Muscle of arm (tissue), 12 donors: ENCODE measurements around the gene UVRAG. TPM values are rescaled to one million over a fixed set of nuclear protein-coding genes. Genes with fewer than 3 reads are reported as not detected.
A peak's percentile ranks its signal among the peaks of the same experiment; 100 is the strongest.

ENCODE experiments used
- DNase-seq: peaks from one replicate; pipeline ENCODE4 v3.0.0-alpha.2; 2013
- polyA plus RNA-seq, 12 donors: library from polyadenylated mRNA; unstranded; fragments of 120-200 nt; gene quantifications; one replicate each; pipeline ENCODE4 v1.2.1, GENCODE V29; 2013; ENCODE audit not compliant: insufficient read length in 12 of 12

Gene UVRAG
- polyA plus RNA-seq, 12 donors: 8.4 to 15.8 (median 10.8) TPM; not detected in 1

DNA sequence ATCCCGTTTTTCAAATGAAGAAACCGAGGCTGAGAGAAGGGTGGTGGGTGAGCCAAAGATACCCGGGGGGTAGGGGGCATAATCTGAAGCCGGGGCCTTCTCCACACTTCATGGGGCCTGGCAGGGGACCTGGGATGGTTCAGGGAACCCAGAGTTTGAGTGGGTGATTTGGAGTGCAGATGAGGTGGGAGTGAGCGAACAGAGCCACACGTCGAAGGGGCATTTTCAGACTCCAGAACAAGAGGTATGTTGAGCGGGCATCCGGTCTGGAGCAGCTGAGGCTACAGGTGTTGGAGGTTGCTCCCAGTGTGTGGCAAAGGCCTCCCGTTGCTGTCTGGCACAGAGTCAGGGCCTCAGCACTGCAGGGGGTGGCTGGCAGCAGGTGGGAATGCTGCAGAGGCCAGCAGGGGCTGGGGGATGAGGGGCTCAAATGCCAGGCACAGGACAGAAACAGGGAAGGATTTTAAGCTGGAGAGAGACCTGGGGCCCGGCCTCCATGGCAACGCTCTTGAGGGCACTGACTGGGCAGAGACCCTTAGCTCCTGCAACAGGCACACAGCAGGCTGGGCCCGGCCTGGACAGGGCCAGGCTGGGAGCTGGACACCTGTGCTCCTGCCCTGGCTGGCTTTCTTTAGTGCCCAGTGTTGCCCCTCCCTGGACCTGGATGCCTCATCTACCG is 345.1 kb downstream of the UVRAG start:
- no peak for DNase-seq

DNA sequence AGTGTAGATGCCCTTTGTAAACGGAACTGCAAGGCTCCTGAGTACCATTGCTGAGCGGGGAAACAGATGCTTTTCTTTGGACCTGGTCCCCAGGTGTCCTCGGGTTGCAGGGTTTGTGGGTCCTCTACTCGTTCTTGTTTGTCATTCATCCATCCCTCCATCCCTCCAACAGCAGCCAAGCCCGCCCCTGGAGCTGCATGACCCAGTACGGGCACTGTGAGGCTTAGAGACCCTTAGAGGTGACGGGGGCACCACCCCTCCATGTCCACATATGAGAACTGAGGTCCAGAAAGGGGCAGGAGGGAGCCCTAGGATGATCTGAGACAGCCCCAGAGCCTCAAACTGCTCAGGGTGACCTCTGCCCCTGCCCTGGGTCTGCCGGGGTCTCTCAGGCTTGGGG is 345.8 kb downstream of the UVRAG start:
- DNase-seq: no peak

DNA sequence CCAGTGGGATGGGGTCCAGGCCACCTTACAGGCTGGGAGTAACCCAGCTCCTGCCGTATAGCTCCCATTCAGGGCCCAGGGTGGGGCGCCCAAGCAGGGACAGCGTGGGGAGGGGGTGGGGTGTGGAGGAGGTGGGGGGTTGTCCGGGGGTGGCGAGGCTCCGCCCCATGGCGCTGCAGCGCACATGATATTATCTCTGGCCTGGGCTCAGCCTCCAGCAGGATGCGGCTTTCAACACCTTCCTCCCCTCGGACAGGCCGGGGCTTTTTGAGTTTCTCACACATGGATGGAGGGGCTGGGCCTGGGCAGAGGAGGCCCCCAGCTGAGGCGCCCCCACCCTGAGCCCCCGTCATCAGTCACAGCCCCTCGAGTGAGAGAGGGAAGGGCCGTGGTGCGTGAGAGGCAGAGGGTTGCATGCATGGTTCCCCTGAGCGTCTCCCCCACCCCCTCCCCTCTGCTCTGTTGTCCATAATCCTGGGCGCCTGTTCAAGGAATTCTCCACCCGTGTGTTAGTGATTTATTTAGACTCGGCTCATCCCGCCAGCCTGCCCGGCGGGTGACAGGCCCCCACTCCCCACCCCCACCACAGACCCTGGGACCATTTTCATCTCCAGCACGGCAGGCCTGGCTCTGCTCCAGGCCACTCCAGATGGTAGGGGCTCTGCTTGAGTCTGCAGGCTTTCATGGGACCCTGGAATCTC is 346.4 kb downstream of the UVRAG start:
- peak; percentile 60 for DNase-seq

DNA sequence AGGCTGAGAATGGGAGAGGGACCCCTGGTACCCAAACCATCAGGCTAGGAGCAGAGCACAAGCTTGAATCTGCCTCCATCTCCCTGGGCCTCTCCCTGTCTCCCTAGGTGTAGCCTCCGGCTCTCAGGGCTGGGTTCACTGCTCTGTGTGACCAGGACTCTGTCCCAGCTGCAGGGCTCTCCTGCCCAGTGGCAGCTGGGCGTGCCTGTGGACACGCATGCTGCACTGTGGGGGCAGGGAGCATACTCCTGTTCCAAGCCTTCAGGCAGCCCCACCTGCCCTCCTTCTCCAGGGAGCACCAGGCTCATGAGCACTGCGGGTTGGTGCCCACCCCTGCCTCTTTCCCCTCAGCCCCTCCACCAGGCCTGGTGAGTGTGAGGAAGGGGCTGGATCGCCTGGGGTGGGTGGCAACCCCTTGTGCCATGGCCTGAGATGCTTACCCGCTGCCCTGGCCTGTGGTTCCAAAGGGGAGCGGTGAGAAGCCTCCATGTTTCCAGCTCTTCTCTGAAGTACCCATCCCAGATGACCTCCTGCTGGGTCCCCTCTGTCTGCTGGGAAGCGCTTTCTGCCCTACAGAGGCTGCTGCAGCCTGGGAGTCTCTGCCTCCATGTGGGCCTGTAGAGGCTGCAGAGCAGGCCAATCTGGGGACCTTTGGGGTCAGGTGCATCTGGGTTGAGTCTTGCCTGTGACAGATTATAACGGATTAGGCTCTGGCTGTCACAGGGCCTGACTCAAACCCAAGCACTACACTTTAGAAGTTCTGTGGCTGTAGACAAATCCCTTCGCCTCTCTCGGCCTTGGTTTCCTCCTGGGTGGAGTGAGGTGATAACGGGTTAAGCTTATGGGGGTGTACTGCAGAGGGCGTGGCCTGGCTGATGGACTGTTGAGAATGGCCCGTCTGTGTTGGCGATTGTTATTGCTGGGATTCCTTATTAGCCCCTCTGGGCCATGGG is 347.6 kb downstream of the UVRAG start:
- DNase-seq: no peak

- no peak for DNase-seq
Measured at GRCh38 chr11:76163289-76163880, 348.4 kb downstream of the UVRAG start.

- no peak for DNase-seq
Measured at GRCh38 chr11:76164081-76164480, 349.1 kb downstream of the UVRAG start.

- DNase-seq: no peak
Measured at GRCh38 chr11:76164861-76165751, 350.1 kb downstream of the UVRAG start.

- DNase-seq: no peak
Measured at GRCh38 chr11:76166314-76166713, 351.3 kb downstream of the UVRAG start.

DNA sequence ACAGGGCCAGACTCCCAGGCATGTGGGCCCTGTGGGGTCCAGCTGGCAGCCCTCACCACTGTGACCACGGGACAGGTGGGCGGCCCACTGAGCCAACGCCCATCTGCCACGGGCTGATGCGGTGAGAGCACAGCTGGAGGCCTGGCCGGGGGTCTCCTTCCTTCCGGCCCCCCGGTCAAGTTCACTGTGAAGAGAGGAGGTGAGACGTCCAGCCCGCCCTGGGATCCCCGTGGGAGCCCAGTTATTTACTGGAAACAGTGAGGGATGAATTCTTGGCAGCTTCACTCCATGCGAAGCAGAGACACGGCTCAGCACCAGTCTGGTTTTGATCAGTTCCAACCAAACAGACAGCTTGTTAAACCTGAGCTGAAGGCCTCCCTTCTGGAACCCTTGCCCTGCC is 352.6 kb downstream of the UVRAG start:
- DNase-seq: no peak

GRCh38 chr11:76169473-76169896 is 354.5 kb downstream of the UVRAG start:
- DNase-seq: no peak

DNA sequence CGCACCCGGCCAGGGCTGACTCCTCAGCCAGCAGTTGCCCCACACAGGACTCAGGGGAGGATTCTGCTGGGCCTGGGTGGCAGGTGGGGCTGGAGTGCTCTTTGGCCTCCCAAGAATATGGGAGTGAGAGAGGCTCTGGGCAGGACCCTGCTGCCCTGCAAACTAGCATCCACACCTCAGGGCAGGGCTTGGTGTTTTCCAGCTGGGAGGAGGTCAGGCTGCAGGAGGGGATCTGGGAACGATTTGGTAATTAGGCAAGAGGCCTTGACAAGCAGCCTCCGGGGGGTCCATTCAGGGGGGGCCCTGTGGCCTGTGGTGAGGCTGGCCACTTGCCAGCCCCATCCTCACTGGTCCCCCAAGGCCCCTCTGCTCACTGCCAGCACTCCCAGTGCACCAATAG is 355.5 kb downstream of the UVRAG start:
- DNase-seq: no peak

GRCh38 chr11:76172583-76172982 is 357.6 kb downstream of the UVRAG start:
- DNase-seq: no peak

DNA sequence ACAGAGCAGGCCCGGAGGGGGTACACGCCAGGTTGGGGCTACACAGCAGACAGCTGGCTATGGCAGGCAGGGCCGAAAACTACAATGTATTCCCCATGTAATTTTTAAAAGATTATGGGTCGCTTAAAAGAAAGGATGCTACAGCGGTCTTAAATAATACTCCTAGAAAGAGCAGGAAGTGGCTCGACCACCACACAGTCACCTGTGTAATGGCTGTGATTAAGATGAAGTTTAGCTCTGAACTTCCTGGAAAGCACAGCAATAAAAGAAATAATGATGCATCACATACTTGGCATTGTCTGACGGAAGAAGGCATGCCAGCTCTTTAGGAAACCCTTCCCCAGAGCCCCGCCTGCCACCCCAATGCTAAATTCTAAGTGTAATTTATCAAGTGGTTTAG is 358.7 kb downstream of the UVRAG start:
- no peak for DNase-seq

DNA sequence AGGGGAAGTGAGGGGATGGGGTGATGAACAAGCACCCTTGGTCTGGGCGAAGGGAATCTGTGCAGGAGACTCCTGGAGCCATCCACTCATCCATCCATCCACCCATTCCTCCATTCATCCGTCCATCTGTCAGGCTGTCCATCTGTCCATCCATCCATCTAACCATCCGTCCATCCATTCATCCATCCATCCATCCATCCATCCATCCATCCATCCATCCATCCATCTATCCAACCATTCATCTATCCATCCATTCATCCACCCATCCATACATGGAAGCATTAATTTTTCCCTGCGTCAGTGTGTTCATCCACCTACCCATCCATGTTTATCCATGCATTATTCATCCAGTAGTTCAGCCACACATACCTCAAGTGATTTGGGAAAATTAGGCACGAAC is 359.3 kb downstream of the UVRAG start:
- DNase-seq: no peak

DNA sequence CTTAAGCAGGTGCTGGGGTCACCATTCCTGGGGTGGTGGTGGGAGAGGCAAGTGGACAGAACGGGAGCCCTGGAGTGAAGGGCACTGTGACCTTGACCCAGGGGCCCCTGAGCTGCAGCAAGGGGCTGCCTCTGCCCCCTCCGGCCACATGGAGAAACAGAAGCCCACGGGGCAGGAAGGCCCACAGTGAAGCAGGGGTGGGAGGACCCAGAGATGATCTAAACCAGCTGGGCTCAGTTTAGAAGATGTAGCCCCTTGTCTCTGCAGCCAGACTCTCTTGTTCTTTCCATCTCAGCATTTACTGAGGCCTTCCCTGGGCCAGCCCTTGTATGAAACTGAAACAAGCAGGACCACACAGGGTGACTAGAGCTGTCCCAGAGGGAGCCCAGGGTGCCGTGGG is 360.8 kb downstream of the UVRAG start:
- DNase-seq: no peak

GRCh38 chr11:76176463-76176862 is 361.5 kb downstream of the UVRAG start:
- no peak for DNase-seq

DNA sequence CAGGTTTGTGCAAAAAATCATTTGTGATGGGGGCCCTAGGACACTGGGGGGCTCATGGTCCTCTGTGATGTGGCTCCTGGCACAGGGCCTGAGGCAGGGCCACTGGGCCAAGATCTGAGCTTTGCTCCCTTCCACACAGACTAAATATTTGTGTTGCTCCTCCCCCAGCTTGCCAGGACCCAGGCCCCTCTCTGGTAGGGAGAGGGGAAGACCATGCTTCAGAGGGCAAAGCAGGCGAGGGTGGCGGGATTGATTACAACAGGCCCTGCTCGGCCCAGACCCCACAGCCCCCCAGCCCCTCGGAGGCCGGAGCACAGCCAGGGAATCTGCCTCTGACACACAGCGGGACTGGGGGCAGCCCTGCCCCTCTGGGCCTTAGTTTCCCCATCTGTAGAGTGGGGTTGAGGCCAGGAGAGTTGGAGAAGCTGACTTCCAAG is 362.3 kb downstream of the UVRAG start:
- no peak for DNase-seq

GRCh38 chr11:76179147-76179546 is 364.1 kb downstream of the UVRAG start:
- DNase-seq: no peak

DNA sequence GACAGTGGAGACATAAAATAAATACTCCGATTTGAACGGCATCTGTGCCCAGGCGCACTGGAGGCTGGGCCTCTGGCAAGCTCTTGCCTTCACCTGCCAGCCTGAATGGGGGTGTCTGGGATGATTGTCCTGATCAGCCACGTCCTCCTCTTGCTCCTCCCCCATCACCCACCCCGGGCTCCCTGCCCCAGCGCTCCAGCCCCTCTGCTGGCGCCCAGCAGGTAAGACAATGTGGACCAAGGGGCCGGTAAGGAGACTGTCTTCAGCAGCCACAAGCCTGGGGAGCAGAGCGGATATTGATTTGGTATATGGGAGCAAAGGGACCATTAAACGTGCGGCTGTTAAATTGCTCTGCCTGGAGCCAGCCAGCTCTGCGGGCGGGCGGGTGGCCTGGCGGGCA is 366.4 kb downstream of the UVRAG start:
- DNase-seq: no peak

DNA sequence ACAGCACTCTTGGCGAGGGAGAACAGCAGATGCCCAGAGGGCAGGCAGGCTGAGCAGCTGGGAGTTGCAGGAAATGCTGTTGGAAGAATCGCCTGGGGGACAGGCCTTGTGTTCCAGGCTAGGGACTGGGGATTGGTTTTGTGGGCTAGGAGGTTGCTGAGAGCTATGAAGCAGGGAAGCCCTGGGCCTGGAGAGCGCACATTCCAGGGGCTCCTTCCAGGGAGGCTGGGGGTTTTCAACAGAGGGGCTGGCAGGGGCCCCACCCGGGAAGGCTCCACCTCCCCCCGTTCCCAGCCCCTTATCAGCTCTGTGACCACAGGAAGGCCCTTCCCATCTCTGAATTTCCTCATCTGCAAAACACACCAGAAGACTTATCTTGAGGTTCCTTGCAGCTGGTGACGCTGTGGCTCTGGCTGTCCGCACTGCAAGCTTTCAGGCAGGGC is 369.6 kb downstream of the UVRAG start:
- DNase-seq: no peak

DNA sequence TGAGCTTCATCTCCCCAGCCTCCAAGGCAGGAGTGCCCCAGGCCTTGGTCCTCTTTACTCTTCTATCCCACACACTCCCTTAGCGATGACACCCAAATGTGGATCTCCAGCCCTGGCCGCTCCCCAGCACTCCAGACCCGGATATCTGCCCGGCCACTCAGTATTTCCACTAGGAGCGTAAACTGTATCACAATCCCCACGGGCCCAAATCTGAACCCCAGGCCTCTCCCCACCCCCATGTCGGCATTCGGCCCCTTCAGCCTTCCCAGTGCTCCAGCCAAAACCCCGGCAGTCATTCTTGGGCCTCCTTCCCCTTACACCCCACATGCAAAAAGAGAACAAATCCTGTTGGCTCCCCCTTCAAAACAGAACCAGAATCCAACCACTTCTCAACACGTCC is 370.5 kb downstream of the UVRAG start:
- no peak for DNase-seq
